Colonic mucosa (tissue), 4 donors: Measurements from ENCODE around the gene HOXA4. TPM values are rescaled to one million over a fixed set of nuclear protein-coding genes. Genes with fewer than 3 reads are reported as not detected.

Source experiments
- DNase-seq: peaks from one replicate; pipeline ENCODE4 v3.0.0-alpha.2; 2020
- H3K27ac ChIP-seq: fragments of 200-600 bp; one replicate; pipeline ENCODE4 v1.8.0; 2021
- H3K27me3 ChIP-seq: fragments of 200-600 bp; one replicate; pipeline ENCODE4 v1.8.0; 2021
- H3K36me3 ChIP-seq: fragments of 200-600 bp; one replicate; pipeline ENCODE4 v1.8.0; 2021
- H3K4me1 ChIP-seq: fragments of 200-600 bp; one replicate; pipeline ENCODE4 v1.8.0; 2021; ENCODE audit warnings: mild to moderate bottlenecking
- H3K4me3 ChIP-seq: fragments of 200-600 bp; one replicate; pipeline ENCODE4 v1.8.0; 2021
- H3K9ac ChIP-seq, 2 donors: one replicate each; pipeline ENCODE4 v1.7.0; 2013; ENCODE audit warnings: control low read depth in 2 of 2, low read depth in 2 of 2, low read length in 2 of 2
- H3K9me3 ChIP-seq: fragments of 200-600 bp; one replicate; pipeline ENCODE4 v1.8.0; 2021
- intact Hi-C: fragments of 100-400 bp; cut with DNase I; formaldehyde crosslinking; loops from one replicate; pipeline ENCODE4 v1.14.1; 2022
- total RNA-seq, 2 donors: library from RNA; stranded (reverse); fragmentation: NEBNext Ultra II Directional in 1 of 2; extraction: Animal tissue kit (Norgen Biotek cat#: 25700) in 1 of 2; gene quantifications; one replicate each; pipeline ENCODE4 v1.2.1, GENCODE V29; 2021
- TF ChIP-seq, protein P1 (sequence below): fragments of 200-600 bp; IDR thresholded peaks from one replicate; pipeline ENCODE4 v1.8.0; 2022; ENCODE audit warnings: antibody characterized with exemption, mild to moderate bottlenecking
- donor health status: healthy.
- donor health status: DM: no; HTN: no; CAD: no.
- donor health status: DM: no; HTN: no; CAD: no.

HOXA4 gene
- total RNA-seq, 2 donors from 2014 or later: 3.3 to 4.5 TPM

DNA sequence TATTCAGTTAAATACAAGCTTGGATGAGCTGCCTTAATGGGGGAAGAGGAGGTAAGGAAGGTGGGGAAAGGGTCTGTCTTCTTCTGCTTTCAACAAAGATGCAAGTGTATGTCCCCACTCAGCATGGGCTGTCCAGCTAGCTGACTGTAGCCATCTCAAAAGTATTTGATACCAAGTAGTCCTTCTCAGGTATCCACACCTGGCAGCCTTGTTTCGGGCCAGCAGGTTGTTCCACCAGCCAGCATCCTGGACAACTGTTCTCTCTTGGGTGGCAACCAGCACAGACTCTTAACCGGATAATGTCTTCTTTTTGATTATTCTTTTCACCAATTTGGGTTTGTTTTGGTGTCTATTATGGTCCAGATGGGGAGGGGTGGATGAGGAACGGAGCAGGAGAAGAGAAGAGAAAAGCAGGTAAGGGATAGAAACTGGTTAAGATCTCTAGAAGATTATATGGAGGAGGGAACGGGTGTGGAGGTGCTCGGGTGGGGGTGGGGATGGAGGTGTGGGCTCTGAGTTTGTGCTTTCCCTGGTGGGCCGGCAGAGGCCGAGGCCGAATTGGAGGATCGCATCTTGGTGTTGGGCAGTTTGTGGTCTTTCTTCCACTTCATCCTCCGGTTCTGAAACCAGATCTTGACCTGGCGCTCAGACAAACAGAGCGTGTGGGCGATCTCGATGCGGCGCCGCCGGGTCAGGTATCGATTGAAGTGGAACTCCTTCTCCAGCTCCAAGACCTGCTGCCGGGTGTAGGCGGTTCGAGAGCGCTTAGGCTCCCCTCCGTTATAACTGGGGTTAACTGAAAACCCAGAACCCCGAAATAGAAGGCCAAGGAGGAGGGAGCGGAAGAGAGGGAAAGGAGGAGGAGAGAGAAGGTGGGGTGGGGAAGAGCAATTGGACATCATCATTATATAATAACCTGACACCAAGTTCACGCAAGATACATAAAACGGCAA lies 1.5 kb downstream of the HOXA4 start:
- DNase-seq: peak; percentile 47
- H3K36me3 ChIP-seq: no peaks in the 10 kb centered on the region
- H3K27ac ChIP-seq: peak overlapping the region; percentile 81
- no peaks in the 10 kb centered on the region for H3K4me1 ChIP-seq
- intact Hi-C loops: no loop called here
- peak overlapping the region; percentile 68 to 76 for H3K9ac ChIP-seq
- peak overlapping the region; percentile 60 for H3K4me3 ChIP-seq
- H3K9me3 ChIP-seq: no peaks in the 10 kb centered on the region
- TF ChIP-seq, protein P1, sequence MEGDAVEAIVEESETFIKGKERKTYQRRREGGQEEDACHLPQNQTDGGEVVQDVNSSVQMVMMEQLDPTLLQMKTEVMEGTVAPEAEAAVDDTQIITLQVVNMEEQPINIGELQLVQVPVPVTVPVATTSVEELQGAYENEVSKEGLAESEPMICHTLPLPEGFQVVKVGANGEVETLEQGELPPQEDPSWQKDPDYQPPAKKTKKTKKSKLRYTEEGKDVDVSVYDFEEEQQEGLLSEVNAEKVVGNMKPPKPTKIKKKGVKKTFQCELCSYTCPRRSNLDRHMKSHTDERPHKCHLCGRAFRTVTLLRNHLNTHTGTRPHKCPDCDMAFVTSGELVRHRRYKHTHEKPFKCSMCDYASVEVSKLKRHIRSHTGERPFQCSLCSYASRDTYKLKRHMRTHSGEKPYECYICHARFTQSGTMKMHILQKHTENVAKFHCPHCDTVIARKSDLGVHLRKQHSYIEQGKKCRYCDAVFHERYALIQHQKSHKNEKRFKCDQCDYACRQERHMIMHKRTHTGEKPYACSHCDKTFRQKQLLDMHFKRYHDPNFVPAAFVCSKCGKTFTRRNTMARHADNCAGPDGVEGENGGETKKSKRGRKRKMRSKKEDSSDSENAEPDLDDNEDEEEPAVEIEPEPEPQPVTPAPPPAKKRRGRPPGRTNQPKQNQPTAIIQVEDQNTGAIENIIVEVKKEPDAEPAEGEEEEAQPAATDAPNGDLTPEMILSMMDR: no peak
- no peaks in the 10 kb centered on the region for H3K27me3 ChIP-seq

GRCh38 chr7:27128034-27128433 lies 2.5 kb downstream of the HOXA4 start:
- no peaks in the 10 kb centered on the region for H3K4me1 ChIP-seq
- TF ChIP-seq, protein P1: no peak
- H3K27me3 ChIP-seq: no peaks in the 10 kb centered on the region
- no peaks in the 10 kb centered on the region for H3K36me3 ChIP-seq
- no peak overlapping the region for H3K4me3 ChIP-seq
- intact Hi-C loops: no loop called here
- DNase-seq: peak; percentile 26
- H3K27ac ChIP-seq: no peak overlapping the region
- peak overlapping the region in 1 of 2 donors; percentile 36 for H3K9ac ChIP-seq
- H3K9me3 ChIP-seq: no peaks in the 10 kb centered on the region

GRCh38 chr7:27126596-27127327 lies 3.8 kb downstream of the HOXA4 start:
- Histone ChIP-seq H3K27me3 (no peaks in the 10 kb centered on the region), H3K36me3 (no peaks in the 10 kb centered on the region), H3K4me3 (no peak overlapping the region), H3K27ac (no peak overlapping the region), H3K9ac (peak overlapping the region in 1 of 2 donors; percentile 44), H3K9me3 (no peaks in the 10 kb centered on the region), H3K4me1 (no peaks in the 10 kb centered on the region)
- intact Hi-C loops: no loop called here
- peak; percentile 18 for DNase-seq
- TF ChIP-seq, protein P1: no peak

DNA sequence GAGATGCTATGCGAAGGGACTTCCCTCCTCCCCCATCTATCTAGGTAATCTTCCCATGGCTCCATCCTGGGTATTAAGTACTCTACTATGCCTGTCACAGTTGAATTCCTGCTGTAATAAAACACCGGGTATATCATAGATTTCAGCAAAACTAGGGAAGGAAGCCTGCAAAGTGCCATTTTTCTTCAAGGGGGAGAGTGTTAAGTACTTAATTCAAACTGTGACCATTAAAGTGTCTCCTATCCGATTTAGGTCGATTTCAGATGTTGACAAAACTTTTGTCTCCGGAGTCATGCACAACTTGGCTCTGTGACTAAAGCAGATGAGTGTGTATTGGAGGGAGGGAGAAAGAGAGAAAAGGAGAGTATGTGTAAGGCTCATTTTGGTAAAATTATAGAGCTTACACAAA lies 4.6 kb downstream of the HOXA4 start:
- Histone ChIP-seq H3K9ac (peak overlapping the region in 1 of 2 donors; percentile 87), H3K9me3 (no peaks in the 10 kb centered on the region), H3K27ac (no peak overlapping the region), H3K36me3 (no peaks in the 10 kb centered on the region), H3K4me3 (no peak overlapping the region), H3K27me3 (no peaks in the 10 kb centered on the region), H3K4me1 (peaks cover 3% of the 10 kb centered on the region)
- TF ChIP-seq, protein P1: no peak
- no peak for DNase-seq
- intact Hi-C loops: no loop called here

DNA sequence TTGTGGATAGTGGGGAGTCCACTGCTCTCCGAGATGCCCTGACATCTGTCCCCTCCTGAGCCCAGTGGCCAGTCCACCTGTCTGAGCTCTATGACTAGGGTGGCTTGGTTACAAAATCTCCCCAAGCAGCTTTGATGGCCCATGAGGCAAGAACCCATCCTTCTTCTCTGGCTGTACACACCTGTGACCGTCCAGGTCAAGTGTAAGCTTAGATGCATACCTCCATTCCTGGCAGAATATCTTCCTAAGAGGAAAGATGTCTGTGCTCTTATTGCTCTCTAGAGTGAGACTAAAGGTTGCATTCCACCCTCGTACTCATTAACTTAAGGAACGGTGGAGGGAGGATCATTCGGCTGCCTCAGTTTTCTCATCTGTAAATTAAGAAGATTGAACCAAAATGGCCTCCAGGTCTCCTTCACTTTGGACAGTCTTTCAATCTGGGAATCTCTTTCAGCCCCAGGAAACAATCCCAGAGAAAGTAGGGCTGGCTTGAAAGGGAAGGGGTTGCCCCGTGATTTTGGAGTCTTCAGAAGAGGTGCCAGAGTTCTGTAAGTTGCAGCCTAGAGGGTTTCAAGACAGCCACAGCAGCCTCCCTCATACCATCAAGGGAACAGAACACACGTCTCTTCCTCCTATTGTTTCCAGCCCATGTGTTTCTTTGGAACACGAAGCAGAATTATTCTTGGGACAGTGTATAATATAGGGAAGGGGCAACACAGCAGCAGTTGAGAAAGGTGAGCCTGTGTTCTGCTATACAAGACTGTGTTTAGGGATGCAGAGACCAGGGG lies 5.5 kb downstream of the HOXA4 start:
- H3K27me3 ChIP-seq: no peaks in the 10 kb centered on the region
- H3K4me3 ChIP-seq: no peak overlapping the region
- TF ChIP-seq, protein P1: no peak
- H3K27ac ChIP-seq: no peak overlapping the region
- no peaks in the 10 kb centered on the region for H3K36me3 ChIP-seq
- H3K9ac ChIP-seq: peak overlapping the region in 1 of 2 donors; percentile 87
- intact Hi-C loops: no loop called here
- DNase-seq: peak; percentile 30
- H3K9me3 ChIP-seq: no peaks in the 10 kb centered on the region
- H3K4me1 ChIP-seq: peaks cover 8% of the 10 kb centered on the region
